ENCODE measurements around the gene DDAH1. TPM values are rescaled to one million over a fixed set of nuclear protein-coding genes. Genes with fewer than 3 reads are reported as not detected.
A peak's percentile ranks its signal among the peaks of the same experiment; 100 is the strongest.

DDAH1 gene
- total and polyA plus RNA-seq, 2 donors (not counting 3 experiments of a cell fraction or from before 2014, with no cell fraction given): 44.0 to 75.2 TPM

DNA sequence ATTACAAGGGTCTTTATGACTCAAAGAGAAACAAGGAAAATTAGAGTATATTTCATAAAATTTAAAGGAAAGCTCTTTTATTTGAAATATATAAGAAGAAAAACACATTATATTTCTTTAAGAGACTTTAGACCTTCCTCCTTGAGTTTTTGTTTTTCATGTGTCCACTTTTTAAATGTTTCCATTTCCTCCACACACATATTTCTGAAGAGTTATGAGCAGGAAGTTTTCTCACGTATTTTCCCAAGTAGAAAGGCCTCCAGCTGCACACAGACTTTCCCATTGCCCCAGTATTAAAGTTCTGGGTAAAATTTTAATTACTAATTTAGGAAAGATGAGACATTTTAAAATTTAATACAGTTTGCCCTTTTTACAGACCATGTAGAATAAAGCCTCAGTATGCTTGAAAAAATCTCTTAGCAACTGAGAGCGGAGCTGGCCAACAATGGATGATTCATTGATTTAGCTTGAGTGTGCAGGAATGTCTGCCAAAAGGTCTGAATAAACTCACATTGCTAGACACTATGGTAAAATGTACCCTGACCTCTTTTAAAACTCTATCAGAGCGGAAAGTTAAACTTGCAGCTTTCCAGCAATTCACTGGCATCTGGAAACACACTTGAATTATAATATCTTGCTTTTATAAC is 57.9 kb downstream of the DDAH1 start:
- peak; percentile 81 for FAIRE-seq
- peak overlapping the region; percentile 92 for H3K9ac ChIP-seq (replicated peaks; ENCODE audit: extremely low read depth, insufficient read depth, low read length)
- no peaks in the 10 kb centered on the region for H3K9me1 ChIP-seq (replicated peaks; ENCODE audit: control insufficient read depth, extremely low read depth, insufficient read depth, low read length)
- peaks cover 53% of the 10 kb centered on the region for H3K79me2 ChIP-seq (ENCODE audit: control insufficient read depth, insufficient read depth, low read length)
- ChIA-PET POLR2A (interaction anchor here (1.0 to 1.6 kb wide), 3 partner anchors 11 to 63 kb away, joined by 3 to 4 read pairs (median 4); no protein-coding TSS in a partner anchor), CTCF (interaction anchor here (0.7 to 3.2 kb wide), 13 partner anchors 11 to 286 kb away, joined by 3 to 16 read pairs (median 4); partner anchors contain the start of gene BCL10)
- peak overlapping the region; percentile 90 for H3K4me2 ChIP-seq (ENCODE audit: insufficient read depth, low read length)
- TF ChIP-seq JUN (IDR thresholded peaks at IDR 0.05; ENCODE audit: borderline replicate concordance, insufficient read depth, insufficient read length, low read depth) (peak; percentile 78), FOS (IDR thresholded peaks at IDR 0.05; ENCODE audit: borderline replicate concordance, insufficient read depth, low read length) (peak; percentile 86), MYC (IDR thresholded peaks at IDR 0.05; ENCODE audit: low read depth, low read length) (no peak), POLR2AphosphoS5 (IDR thresholded peaks at IDR 0.05; ENCODE audit: insufficient read depth, low read depth, low read length) (peak; percentile 52)
- peak overlapping the region in 1 of 3 experiments; percentile 46 for H3K4me3 ChIP-seq (replicated peaks in 1 of 3; ENCODE audit: insufficient read depth in 1 of 3, low read depth in 1 of 3, low read length in 3 of 3)
- H3K9me3 ChIP-seq (replicated peaks; ENCODE audit: control insufficient read depth, insufficient read depth, low read length): no peaks in the 10 kb centered on the region
- peaks cover 32% of the 10 kb centered on the region for H3K4me1 ChIP-seq (ENCODE audit: control insufficient read depth, extremely low read depth, insufficient read depth, low read length)
- intact Hi-C loops (cut with micrococcal nuclease): loop anchor here (1.0 to 10.0 kb wide), 7 partner anchors 11 to 288 kb away; no protein-coding TSS in a partner anchor
- no peaks in the 10 kb centered on the region for H3K27me3 ChIP-seq (ENCODE audit: control insufficient read depth in 2 of 2, insufficient read depth in 2 of 2, low read length in 2 of 2)
- no peak overlapping the region for H2AFZ ChIP-seq (ENCODE audit: low read depth, low read length)
- H4K20me1 ChIP-seq (replicated peaks; ENCODE audit: control insufficient read depth, extremely low read depth, insufficient read depth, low read length): no peaks in the 10 kb centered on the region
- no peaks in the 10 kb centered on the region for H3K36me3 ChIP-seq (ENCODE audit: control insufficient read depth in 2 of 2, extremely low read depth in 1 of 2, insufficient read depth in 2 of 2, low read length in 2 of 2)
- BruUV-seq (replicated peaks): TSS peak; percentile 65
- peak overlapping the region; percentile 91 for H3K27ac ChIP-seq (ENCODE audit: insufficient read depth, low read depth, low read length)
- dilution Hi-C loops (cut with MboI; ENCODE audit: extremely low pct_ligation_motif_present, low sequenced_read_pairs): no loop called here
- DNase-seq (ENCODE audit: low read depth, low spot score): peak; percentile 96

DNA sequence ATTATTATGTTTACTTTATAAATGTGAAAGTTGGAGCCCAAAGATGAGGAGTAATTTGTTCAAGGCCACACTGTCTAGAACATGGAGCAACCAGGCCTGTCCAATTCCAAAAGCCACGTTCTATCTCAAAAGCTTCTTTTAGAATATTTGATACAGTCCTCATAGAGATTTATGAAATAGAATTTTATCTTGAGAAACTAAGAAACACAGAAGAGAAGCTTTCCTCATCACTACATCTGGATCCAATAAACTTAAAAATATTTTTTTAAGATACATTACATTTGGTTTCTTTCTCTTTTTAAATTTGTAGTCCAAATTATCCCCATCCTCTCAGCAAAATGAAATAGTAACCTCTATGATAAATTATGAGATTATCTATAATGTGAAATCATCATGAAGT is 58.9 kb downstream of the DDAH1 start:
- Histone ChIP-seq H3K27me3 (ENCODE audit: control insufficient read depth in 2 of 2, insufficient read depth in 2 of 2, low read length in 2 of 2) (no peaks in the 10 kb centered on the region), H3K4me1 (ENCODE audit: control insufficient read depth, extremely low read depth, insufficient read depth, low read length) (peaks cover 29% of the 10 kb centered on the region), H3K79me2 (ENCODE audit: control insufficient read depth, insufficient read depth, low read length) (peaks cover 47% of the 10 kb centered on the region), H2AFZ (ENCODE audit: low read depth, low read length) (no peak overlapping the region), H3K4me3 (replicated peaks in 1 of 3; ENCODE audit: insufficient read depth in 1 of 3, low read depth in 1 of 3, low read length in 3 of 3) (no peak overlapping the region), H3K27ac (ENCODE audit: insufficient read depth, low read depth, low read length) (peak overlapping the region; percentile 91), H3K36me3 (ENCODE audit: control insufficient read depth in 2 of 2, extremely low read depth in 1 of 2, insufficient read depth in 2 of 2, low read length in 2 of 2) (no peaks in the 10 kb centered on the region), H3K9me1 (replicated peaks; ENCODE audit: control insufficient read depth, extremely low read depth, insufficient read depth, low read length) (no peaks in the 10 kb centered on the region), H3K4me2 (ENCODE audit: insufficient read depth, low read length) (no peak overlapping the region), H4K20me1 (replicated peaks; ENCODE audit: control insufficient read depth, extremely low read depth, insufficient read depth, low read length) (no peaks in the 10 kb centered on the region), H3K9ac (replicated peaks; ENCODE audit: extremely low read depth, insufficient read depth, low read length) (no peak overlapping the region), H3K9me3 (replicated peaks; ENCODE audit: control insufficient read depth, insufficient read depth, low read length) (no peaks in the 10 kb centered on the region)
- TF ChIP-seq, protein P1, sequence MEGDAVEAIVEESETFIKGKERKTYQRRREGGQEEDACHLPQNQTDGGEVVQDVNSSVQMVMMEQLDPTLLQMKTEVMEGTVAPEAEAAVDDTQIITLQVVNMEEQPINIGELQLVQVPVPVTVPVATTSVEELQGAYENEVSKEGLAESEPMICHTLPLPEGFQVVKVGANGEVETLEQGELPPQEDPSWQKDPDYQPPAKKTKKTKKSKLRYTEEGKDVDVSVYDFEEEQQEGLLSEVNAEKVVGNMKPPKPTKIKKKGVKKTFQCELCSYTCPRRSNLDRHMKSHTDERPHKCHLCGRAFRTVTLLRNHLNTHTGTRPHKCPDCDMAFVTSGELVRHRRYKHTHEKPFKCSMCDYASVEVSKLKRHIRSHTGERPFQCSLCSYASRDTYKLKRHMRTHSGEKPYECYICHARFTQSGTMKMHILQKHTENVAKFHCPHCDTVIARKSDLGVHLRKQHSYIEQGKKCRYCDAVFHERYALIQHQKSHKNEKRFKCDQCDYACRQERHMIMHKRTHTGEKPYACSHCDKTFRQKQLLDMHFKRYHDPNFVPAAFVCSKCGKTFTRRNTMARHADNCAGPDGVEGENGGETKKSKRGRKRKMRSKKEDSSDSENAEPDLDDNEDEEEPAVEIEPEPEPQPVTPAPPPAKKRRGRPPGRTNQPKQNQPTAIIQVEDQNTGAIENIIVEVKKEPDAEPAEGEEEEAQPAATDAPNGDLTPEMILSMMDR (IDR thresholded peaks at IDR 0.05; ENCODE audit: extremely low read depth in 1 of 2, insufficient read depth in 1 of 2, low read depth in 1 of 2, low read length in 2 of 2): no peak
- TF ChIP-seq JUN (IDR thresholded peaks at IDR 0.05; ENCODE audit: borderline replicate concordance, insufficient read depth, insufficient read length, low read depth) (no peak), EZH2 (IDR thresholded peaks at IDR 0.05; ENCODE audit: borderline replicate concordance, low read depth, low read length, severe bottlenecking) (no peak), POLR2AphosphoS5 (IDR thresholded peaks at IDR 0.05; ENCODE audit: insufficient read depth, low read depth, low read length) (no peak), POLR2A (IDR thresholded peaks at IDR 0.05; ENCODE audit: low read depth, low read length) (no peak), GATA2 (IDR thresholded peaks at IDR 0.05; ENCODE audit: insufficient read depth, insufficient read length, low read depth, low read length) (no peak)
- TF ChIP-seq, protein P2, sequence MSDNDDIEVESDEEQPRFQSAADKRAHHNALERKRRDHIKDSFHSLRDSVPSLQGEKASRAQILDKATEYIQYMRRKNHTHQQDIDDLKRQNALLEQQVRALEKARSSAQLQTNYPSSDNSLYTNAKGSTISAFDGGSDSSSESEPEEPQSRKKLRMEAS (IDR thresholded peaks at IDR 0.05; ENCODE audit: insufficient read depth, insufficient read length): no peak
- POLR2A ChIA-PET: interaction anchor here (1.4 to 1.6 kb wide), 2 partner anchors 12 to 62 kb away, joined by 4 read pairs; no protein-coding TSS in a partner anchor
- FAIRE-seq (no peak), DNase-seq (ENCODE audit: low read depth, low spot score) (no peak)
- no TSS peak for BruUV-seq (replicated peaks)
- intact Hi-C loops (cut with micrococcal nuclease): loop anchor here (2.0 to 10.0 kb wide), 4 partner anchors 43 to 289 kb away; no protein-coding TSS in a partner anchor
- dilution Hi-C loops (cut with MboI; ENCODE audit: extremely low pct_ligation_motif_present, low sequenced_read_pairs): no loop called here
- CTCF ChIA-PET: interaction anchor here (1.2 to 3.2 kb wide), 6 partner anchors 20 to 98 kb away, joined by 3 to 16 read pairs (median 9); no protein-coding TSS in a partner anchor
